ENCODE measurements around the gene ZFYVE28. TPM values are rescaled to one million over a fixed set of nuclear protein-coding genes. Genes with fewer than 3 reads are reported as not detected.

ZFYVE28 gene
- total RNA-seq, 4 donors from 2014 or later: 44.8 to 110 (median 69.6) TPM

DNA sequence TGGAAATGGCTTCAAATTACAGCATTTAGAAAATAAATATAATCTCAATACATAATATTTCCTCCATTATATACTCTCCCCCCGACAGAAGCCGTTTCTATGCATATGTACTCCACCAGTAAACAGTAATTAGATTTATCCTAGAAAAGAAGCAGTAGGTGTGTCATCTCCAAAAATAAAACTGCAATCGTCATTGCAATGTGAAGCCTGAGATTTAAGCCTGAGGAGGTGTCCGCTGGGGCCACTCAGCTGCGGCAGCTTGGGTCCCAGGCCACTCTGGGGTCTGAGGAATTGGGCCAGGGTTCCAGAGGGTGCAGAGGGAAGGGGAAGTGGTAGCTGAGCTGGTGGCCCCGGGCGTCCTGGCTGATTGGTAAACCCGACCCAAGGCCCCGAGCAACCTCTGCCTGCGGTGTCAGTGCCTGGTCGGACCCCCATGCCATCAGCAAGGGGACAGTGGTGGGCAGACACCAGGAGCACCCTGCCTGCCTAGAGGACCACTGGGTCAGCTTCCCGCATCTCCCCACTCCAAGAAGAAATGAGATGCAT lies 148.8 kb downstream of the ZFYVE28 start:
- Histone ChIP-seq H3K27ac (no peak overlapping the region), H3K4me1 (peaks cover 6 to 19% (median 9%) of the 10 kb centered on the region in 4 donors), H3K9me3 (no peaks in the 10 kb centered on the region), H3K4me3 (no peak overlapping the region), H3K36me3 (no peaks in the 10 kb centered on the region), H3K27me3 (no peaks in the 10 kb centered on the region)
- TF ChIP-seq CTCF (IDR thresholded peaks at IDR 0.05) (no peak), EP300 (IDR thresholded peaks at IDR 0.05; ENCODE audit: low read depth) (no peak), POLR2AphosphoS5 (IDR thresholded peaks at IDR 0.05) (no peak), POLR2A (IDR thresholded peaks at IDR 0.05) (no peak)
- intact Hi-C loops (cut with DNase I; ENCODE audit: low total_unique reads) (no loop called here), in situ Hi-C loops (cut with MboI; ENCODE audit: low pct_ligation_motif_present in 1 of 4, low pct_unique_long_range_greater_than_20kb in 1 of 4, low sequenced_read_pairs in 3 of 4) (loop anchor here in 1 of 4 donors (10.0 kb wide), 1 partner anchor 45 kb away; no protein-coding TSS in a partner anchor)
- WGBS, 2 donors (ENCODE audit: low coverage in 1 of 2): 85% methylated on average over 12 of the region's 12 CpGs; no CpG with 5 or more reads in 1 of the 2 donors
- no peak for DNase-seq

- WGBS, 2 donors (ENCODE audit: low coverage in 1 of 2): 73% methylated on average over 6 of the region's 6 CpGs; no CpG with 5 or more reads in 1 of the 2 donors
- Histone ChIP-seq H3K36me3 (no peaks in the 10 kb centered on the region), H3K27me3 (no peaks in the 10 kb centered on the region), H3K4me1 (peaks cover 6 to 19% (median 9%) of the 10 kb centered on the region in 4 donors), H3K4me3 (no peak overlapping the region), H3K9me3 (no peaks in the 10 kb centered on the region), H3K27ac (no peak overlapping the region)
- no peak for DNase-seq
- in situ Hi-C loops (cut with MboI; ENCODE audit: low pct_ligation_motif_present in 1 of 4, low pct_unique_long_range_greater_than_20kb in 1 of 4, low sequenced_read_pairs in 3 of 4) (no loop called here), intact Hi-C loops (cut with DNase I; ENCODE audit: low total_unique reads) (no loop called here)
- TF ChIP-seq POLR2A (IDR thresholded peaks at IDR 0.05): no peak
- no peak for TF ChIP-seq POLR2AphosphoS5 (IDR thresholded peaks at IDR 0.05)
- no peak for TF ChIP-seq CTCF (IDR thresholded peaks at IDR 0.05)
- no peak for TF ChIP-seq EP300 (IDR thresholded peaks at IDR 0.05; ENCODE audit: low read depth)
These were observed 149.3 kb downstream of the ZFYVE28 start for GRCh38 chr4:2269206-2269531.

DNA sequence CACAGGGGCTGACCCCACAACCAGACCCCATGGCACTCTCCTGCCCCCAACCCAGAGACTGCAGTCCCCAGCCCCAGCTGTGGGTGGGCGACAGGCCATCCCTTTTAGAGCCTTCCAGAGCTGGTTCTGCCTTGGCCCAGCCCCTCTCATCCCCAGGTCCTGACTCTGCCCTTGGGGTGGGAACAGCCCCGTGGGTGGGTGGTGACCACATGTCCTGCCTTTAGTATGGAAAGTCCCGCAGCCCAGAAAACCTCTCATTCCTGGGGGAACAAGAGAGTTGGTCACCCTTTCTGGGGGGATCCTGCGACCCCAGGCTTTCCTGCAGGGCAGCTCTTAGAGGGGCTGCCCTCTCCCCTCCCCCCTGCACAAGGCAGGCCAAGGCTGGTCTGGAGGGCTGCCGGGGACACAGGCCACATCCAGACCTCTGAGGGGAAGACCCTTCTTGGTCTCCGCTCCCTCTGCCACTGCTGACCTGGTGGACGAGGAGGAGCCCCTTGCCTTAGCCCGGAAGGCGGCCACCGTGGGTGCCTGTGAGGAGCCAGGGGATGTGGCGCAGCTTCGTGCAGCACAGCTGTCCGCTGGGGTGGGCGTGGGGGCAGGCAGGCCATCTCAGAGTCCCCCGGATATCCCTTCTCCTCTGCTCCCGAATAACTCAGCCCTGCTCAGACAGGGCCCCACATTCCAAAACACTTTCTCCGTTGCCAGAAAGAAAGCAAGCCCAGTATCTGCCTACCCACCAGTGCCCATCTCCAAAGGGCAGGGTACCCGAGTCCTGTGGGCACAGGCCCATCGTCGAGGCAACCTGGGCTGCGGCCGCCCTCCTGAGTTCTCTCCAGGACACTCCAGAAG lies 149.9 kb downstream of the ZFYVE28 start:
- H3K4me1 ChIP-seq: peaks cover 6 to 19% (median 9%) of the 10 kb centered on the region in 4 donors
- no peak for TF ChIP-seq POLR2A (IDR thresholded peaks at IDR 0.05)
- TF ChIP-seq EP300 (IDR thresholded peaks at IDR 0.05; ENCODE audit: low read depth): no peak
- TF ChIP-seq POLR2AphosphoS5 (IDR thresholded peaks at IDR 0.05): no peak
- no peak for TF ChIP-seq CTCF (IDR thresholded peaks at IDR 0.05)
- intact Hi-C loops (cut with DNase I; ENCODE audit: low total_unique reads): no loop called here
- H3K9me3 ChIP-seq: no peaks in the 10 kb centered on the region
- H3K27me3 ChIP-seq: no peaks in the 10 kb centered on the region
- in situ Hi-C loops (cut with MboI; ENCODE audit: low pct_ligation_motif_present in 1 of 4, low pct_unique_long_range_greater_than_20kb in 1 of 4, low sequenced_read_pairs in 3 of 4): no loop called here
- no peaks in the 10 kb centered on the region for H3K36me3 ChIP-seq
- WGBS, 2 donors (ENCODE audit: low coverage in 1 of 2): 80% methylated on average over 22 of the region's 22 CpGs; no CpG with 5 or more reads in 1 of the 2 donors
- DNase-seq: no peak
- H3K4me3 ChIP-seq: no peak overlapping the region
- H3K27ac ChIP-seq: no peak overlapping the region

DNA sequence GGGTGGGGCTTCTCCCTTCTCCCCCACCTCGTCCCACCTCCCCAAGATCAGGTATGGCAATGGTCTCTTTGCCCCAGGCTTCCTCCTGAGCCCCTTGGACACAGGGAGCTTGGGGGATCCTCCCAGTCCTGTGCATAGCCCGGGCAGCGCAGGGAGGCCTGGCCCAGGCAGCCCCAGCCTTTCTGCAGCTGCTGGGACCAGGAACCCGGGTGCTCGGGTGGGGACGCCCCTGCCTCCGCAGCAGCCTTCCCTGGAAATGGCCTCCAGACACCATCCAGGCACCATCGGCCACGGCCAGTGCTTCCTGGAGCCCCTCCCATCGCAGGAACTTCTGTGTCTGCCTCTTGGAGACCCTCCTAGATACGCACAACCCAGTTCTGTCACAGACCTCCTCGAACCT lies 150.6 kb downstream of the ZFYVE28 start:
- intact Hi-C loops (cut with DNase I; ENCODE audit: low total_unique reads): no loop called here

More for the DNA sequence above, 150.6 kb downstream of the ZFYVE28 start:
- WGBS, 2 donors (ENCODE audit: low coverage in 1 of 2): 83% methylated on average over 12 of the region's 12 CpGs; no CpG with 5 or more reads in 1 of the 2 donors
- Histone ChIP-seq H3K27ac (no peak overlapping the region), H3K36me3 (no peaks in the 10 kb centered on the region), H3K4me3 (no peak overlapping the region), H3K4me1 (peaks cover 10 to 26% (median 13%) of the 10 kb centered on the region in 4 donors), H3K9me3 (no peaks in the 10 kb centered on the region), H3K27me3 (no peaks in the 10 kb centered on the region)
- DNase-seq: no peak
- TF ChIP-seq POLR2A (IDR thresholded peaks at IDR 0.05) (no peak), CTCF (IDR thresholded peaks at IDR 0.05) (no peak), EP300 (IDR thresholded peaks at IDR 0.05; ENCODE audit: low read depth) (no peak), POLR2AphosphoS5 (IDR thresholded peaks at IDR 0.05) (no peak)
- in situ Hi-C loops (cut with MboI; ENCODE audit: low pct_ligation_motif_present in 1 of 4, low pct_unique_long_range_greater_than_20kb in 1 of 4, low sequenced_read_pairs in 3 of 4): no loop called here
